22Rv1 (cell line): ENCODE data around the gene ESRRG.

Experiments used
- H3K27ac ChIP-seq: fragments of 450-650 bp; 2 replicates; pipeline ENCODE4 v1.5.1; 2017
- CTCF ChIP-seq: fragments of 450-650 bp; IDR thresholded peaks from 2 replicates; pipeline ENCODE4 v1.5.1; 2017; ENCODE audit warnings: mild to moderate bottlenecking
- ZFX ChIP-seq: fragments of 450-650 bp; IDR thresholded peaks from 2 replicates; pipeline ENCODE4 v1.6.1; 2017; ENCODE audit warnings: antibody characterized with exemption, borderline replicate concordance

The ESRRG gene

GRCh38 chr1:216614011-216614934, 109.0 kb downstream of the ESRRG start:
- TF ChIP-seq CTCF = no peak
- TF ChIP-seq ZFX = no peak
- no peak overlapping the region for H3K27ac ChIP-seq

GRCh38 chr1:216612291-216612690, 110.9 kb downstream of the ESRRG start:
- no peak overlapping the region for H3K27ac ChIP-seq
- no peak for TF ChIP-seq CTCF
- no peak for TF ChIP-seq ZFX

- H3K27ac ChIP-seq = no peak overlapping the region
- TF ChIP-seq CTCF (no peak), ZFX (no peak)
Observed at GRCh38 chr1:216607067-216607697, 116.0 kb downstream of the ESRRG start.

- no peak for TF ChIP-seq CTCF
- TF ChIP-seq ZFX = no peak
- no peak overlapping the region for H3K27ac ChIP-seq
Observed at GRCh38 chr1:216606047-216606637, 117.1 kb downstream of the ESRRG start.

GRCh38 chr1:216604771-216605170, 118.5 kb downstream of the ESRRG start:
- no peak for TF ChIP-seq ZFX
- TF ChIP-seq CTCF = no peak
- H3K27ac ChIP-seq = no peak overlapping the region

- H3K27ac ChIP-seq = peak overlapping the region; percentile 90
- TF ChIP-seq ZFX (no peak), CTCF (peak; percentile 87)
Observed at GRCh38 chr1:216600730-216601609, 122.3 kb downstream of the ESRRG start.
